IMR-90 (cell line): Measurements from ENCODE around the gene PODXL2.

Source experiments
- CEBPB ChIP-seq: IDR thresholded peaks from 2 replicates; pipeline ENCODE4 v1.6.1; 2012; ENCODE audit warnings: low read depth, low read length, improper control_type of control experiment
- CHD1 ChIP-seq: IDR thresholded peaks from 2 replicates; pipeline ENCODE4 v1.6.1; 2012; ENCODE audit warnings: low read depth, low read length, improper control_type of control experiment
- CTCF ChIP-seq: conservative IDR thresholded peaks from 2 replicates; pipeline ENCODE4 v1.5.1; 2012; ENCODE audit warnings: mild to moderate bottlenecking, low read depth, low read length, improper control_type of control experiment
- MAZ ChIP-seq: IDR thresholded peaks from 2 replicates; pipeline ENCODE4 v1.6.1; 2012; ENCODE audit warnings: low read depth, mild to moderate bottlenecking, low read length, improper control_type of control experiment, moderate library complexity, borderline replicate concordance
- MXI1 ChIP-seq: IDR thresholded peaks from 2 replicates; pipeline ENCODE4 v1.6.1; 2012; ENCODE audit warnings: low read depth, mild to moderate bottlenecking, low read length, moderate library complexity, borderline replicate concordance
- POLR2A ChIP-seq: IDR thresholded peaks from 2 replicates; pipeline ENCODE4 v1.6.1; 2012; ENCODE audit warnings: mild to moderate bottlenecking, low read depth, low read length
- RAD21 ChIP-seq: IDR thresholded peaks from 2 replicates; pipeline ENCODE4 v1.6.1; 2012; ENCODE audit warnings: low read length, improper control_type of control experiment
- SMC3 ChIP-seq: fragments of 150-350 bp; IDR thresholded peaks from 2 replicates; pipeline ENCODE4 v1.6.1; 2016; ENCODE audit warnings: low read depth, mild to moderate bottlenecking, antibody characterized with exemption, low read length, moderate library complexity

GRCh38 chr3:127711896-127712295, 82.9 kb downstream of the PODXL2 start:
- TF ChIP-seq CTCF (no peak), MAZ (no peak), POLR2A (no peak), CHD1 (no peak), SMC3 (no peak), CEBPB (no peak), RAD21 (no peak), MXI1 (no peak)
